Uterus (tissue), 2 donors: ENCODE measurements around the gene PRDM10.

Experiments
- POLR2A ChIP-seq, 2 donors: fragments of 450-650 bp; IDR thresholded peaks; one replicate each; pipeline ENCODE4 v1.6.1; 2016; ENCODE audit warnings: antibody characterized with exemption in 2 of 2, mild to moderate bottlenecking in 1 of 2, moderate library complexity in 1 of 2
- TF ChIP-seq, protein P1 (sequence below), 4 experiments: fragments of 200-600 bp in 2 of 4; fragments of 450-650 bp in 2 of 4; sonication (generic) in 2 of 4; IDR thresholded peaks; one replicate each; pipeline ENCODE4 v1.5.1; 2016 to 2019; ENCODE audit warnings: antibody characterized with exemption in 4 of 4, mild to moderate bottlenecking in 2 of 4, moderate library complexity in 1 of 4

GRCh38 chr11:129948926-129949466, 53.6 kb downstream of the PRDM10 start:
- TF ChIP-seq, protein P1, sequence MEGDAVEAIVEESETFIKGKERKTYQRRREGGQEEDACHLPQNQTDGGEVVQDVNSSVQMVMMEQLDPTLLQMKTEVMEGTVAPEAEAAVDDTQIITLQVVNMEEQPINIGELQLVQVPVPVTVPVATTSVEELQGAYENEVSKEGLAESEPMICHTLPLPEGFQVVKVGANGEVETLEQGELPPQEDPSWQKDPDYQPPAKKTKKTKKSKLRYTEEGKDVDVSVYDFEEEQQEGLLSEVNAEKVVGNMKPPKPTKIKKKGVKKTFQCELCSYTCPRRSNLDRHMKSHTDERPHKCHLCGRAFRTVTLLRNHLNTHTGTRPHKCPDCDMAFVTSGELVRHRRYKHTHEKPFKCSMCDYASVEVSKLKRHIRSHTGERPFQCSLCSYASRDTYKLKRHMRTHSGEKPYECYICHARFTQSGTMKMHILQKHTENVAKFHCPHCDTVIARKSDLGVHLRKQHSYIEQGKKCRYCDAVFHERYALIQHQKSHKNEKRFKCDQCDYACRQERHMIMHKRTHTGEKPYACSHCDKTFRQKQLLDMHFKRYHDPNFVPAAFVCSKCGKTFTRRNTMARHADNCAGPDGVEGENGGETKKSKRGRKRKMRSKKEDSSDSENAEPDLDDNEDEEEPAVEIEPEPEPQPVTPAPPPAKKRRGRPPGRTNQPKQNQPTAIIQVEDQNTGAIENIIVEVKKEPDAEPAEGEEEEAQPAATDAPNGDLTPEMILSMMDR (IDR thresholded peaks at IDR 0.05): no peak
- TF ChIP-seq POLR2A (IDR thresholded peaks at IDR 0.05): no peak
